HG02885 (cell line): ENCODE measurements around the gene P4HA3.
"Not testable (repeated sequence)": the region's sequence is repeated elsewhere in the genome, so short reads cannot be mapped to it uniquely, and the experiment has no call there.

Experiments used
- ATAC-seq: cut with Tn5 transposase; IDR thresholded peaks from one replicate; pipeline ENCODE4 v1.9.1; 2021; ENCODE audit warnings: mild to moderate bottlenecking; ENCODE audit not compliant: unreplicated experiment, poor library complexity

P4HA3 gene

GRCh38 chr11:74311352-74311926 is at the start of gene P4HA3:
Gene P4HA3 (minus strand): TSS chr11:74311640. CDS start chr11:74311611, 29 bp downstream.
- ATAC-seq, result no peak

- no peak for ATAC-seq
These were observed 46.0 kb upstream of the P4HA3 start for GRCh38 chr11:74357449-74357848.

- no peak for ATAC-seq
These were observed 44.2 kb upstream of the P4HA3 start for GRCh38 chr11:74355626-74356025.

- no peak for ATAC-seq
These were observed 42.6 kb upstream of the P4HA3 start for GRCh38 chr11:74354036-74354435.

GRCh38 chr11:74347381-74347780 is 35.9 kb upstream of the P4HA3 start:
- ATAC-seq, result no peak

GRCh38 chr11:74345420-74345819 is 34.0 kb upstream of the P4HA3 start:
- ATAC-seq, result no peak

- no peak for ATAC-seq
These were observed 30.5 kb upstream of the P4HA3 start for GRCh38 chr11:74341921-74342320.

GRCh38 chr11:74339619-74340018 is 28.2 kb upstream of the P4HA3 start:
- ATAC-seq, result no peak

- ATAC-seq, result no peak
These were observed 27.5 kb upstream of the P4HA3 start for GRCh38 chr11:74338963-74339362.

GRCh38 chr11:74333193-74333592 is 21.8 kb upstream of the P4HA3 start:
- ATAC-seq, result no peak

- ATAC-seq, result no peak
These were observed 20.9 kb upstream of the P4HA3 start for GRCh38 chr11:74332291-74332690.

- ATAC-seq, result not testable (repeated sequence)
These were observed 19.6 kb upstream of the P4HA3 start for GRCh38 chr11:74331000-74331399.

GRCh38 chr11:74330075-74330858 is 18.8 kb upstream of the P4HA3 start:
- no peak for ATAC-seq

GRCh38 chr11:74327076-74327475 is 15.6 kb upstream of the P4HA3 start:
- no peak for ATAC-seq

GRCh38 chr11:74326665-74327064 is 15.2 kb upstream of the P4HA3 start:
- ATAC-seq, result no peak

GRCh38 chr11:74325649-74326645 is 14.5 kb upstream of the P4HA3 start:
- no peak for ATAC-seq

GRCh38 chr11:74322667-74323066 is 11.2 kb upstream of the P4HA3 start:
- no peak for ATAC-seq

GRCh38 chr11:74321487-74322188 is 10.2 kb upstream of the P4HA3 start:
- ATAC-seq, result no peak

GRCh38 chr11:74320538-74320937 is 9.1 kb upstream of the P4HA3 start:
- no peak for ATAC-seq

- no peak for ATAC-seq
These were observed 7.8 kb upstream of the P4HA3 start for GRCh38 chr11:74319139-74319816.
